GM18868 (cell line): ENCODE data around the gene PSD2.

Experiments used
- ATAC-seq: cut with Tn5 transposase; IDR thresholded peaks from one replicate; pipeline ENCODE4 v1.9.1; 2021; ENCODE audit warnings: mild to moderate bottlenecking, moderate library complexity; ENCODE audit not compliant: unreplicated experiment

Gene PSD2

GRCh38 chr5:139835656-139836055 is 40.0 kb downstream of the PSD2 start:
- no peak for ATAC-seq

- ATAC-seq, result no peak
Observed at GRCh38 chr5:139836469-139837208, 41.0 kb downstream of the PSD2 start.

GRCh38 chr5:139837711-139838380 is 42.2 kb downstream of the PSD2 start:
- no peak for ATAC-seq

DNA sequence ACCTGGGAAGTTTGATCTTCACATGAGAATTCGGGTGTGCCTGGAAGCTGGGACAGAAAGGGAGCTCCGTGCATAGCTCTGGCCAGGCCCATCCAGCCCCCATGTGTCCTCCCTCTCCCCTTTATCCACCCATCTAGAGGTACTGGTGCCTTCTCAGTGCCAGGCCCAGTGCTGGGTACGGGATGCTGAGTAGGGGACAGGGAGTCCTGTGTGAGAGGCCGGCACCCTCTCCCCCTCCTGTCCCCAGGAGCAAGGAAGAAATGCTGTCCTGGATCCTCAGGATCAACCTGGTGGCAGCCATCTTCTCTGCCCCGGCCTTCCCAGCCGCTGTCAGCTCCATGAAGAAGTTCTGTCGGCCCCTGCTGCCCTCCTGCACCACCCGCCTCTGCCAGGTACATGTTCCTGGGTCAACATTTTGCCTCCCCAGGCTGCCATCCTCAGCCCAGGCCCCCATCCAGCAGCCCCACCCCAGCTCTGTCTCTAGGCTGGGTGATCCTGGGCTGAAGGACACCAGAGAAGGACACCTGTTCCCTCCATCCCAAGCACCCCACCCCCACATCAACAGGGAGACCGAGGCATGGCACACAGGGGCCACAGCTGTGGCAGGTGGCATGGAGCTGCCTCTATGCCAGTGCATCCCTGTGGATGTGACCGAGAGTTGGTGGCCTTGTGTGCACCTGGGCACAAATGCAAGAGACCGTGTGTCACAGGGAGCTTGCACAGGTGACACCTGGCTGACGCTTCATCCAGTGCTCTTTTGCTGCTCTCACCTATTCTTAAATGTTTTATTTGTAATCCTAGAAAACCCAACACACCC is 43.0 kb downstream of the PSD2 start:
- no peak for ATAC-seq

GRCh38 chr5:139839232-139839815 is 43.7 kb downstream of the PSD2 start:
- no peak for ATAC-seq

DNA sequence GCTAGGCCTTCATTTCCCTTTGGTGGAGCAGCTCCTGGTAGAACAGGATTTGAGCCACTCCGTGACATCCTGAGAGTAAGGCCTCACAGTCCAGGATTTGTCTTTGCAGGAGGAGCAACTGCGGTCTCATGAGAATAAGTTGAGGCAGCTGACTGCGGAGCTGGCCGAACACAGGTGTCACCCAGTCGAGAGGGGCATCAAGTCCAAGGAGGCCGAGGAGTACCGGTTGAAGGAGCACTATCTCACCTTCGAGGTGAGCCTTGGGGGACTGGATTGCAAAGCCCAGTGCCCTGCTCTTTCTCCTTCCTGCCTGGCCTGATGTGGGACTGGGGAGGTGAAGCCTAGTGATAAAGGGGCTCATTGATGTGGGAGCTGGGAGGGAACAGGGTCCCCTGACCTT is 44.3 kb downstream of the PSD2 start:
- no peak for ATAC-seq

GRCh38 chr5:139841549-139841948 is 45.9 kb downstream of the PSD2 start:
- ATAC-seq, result no peak

DNA sequence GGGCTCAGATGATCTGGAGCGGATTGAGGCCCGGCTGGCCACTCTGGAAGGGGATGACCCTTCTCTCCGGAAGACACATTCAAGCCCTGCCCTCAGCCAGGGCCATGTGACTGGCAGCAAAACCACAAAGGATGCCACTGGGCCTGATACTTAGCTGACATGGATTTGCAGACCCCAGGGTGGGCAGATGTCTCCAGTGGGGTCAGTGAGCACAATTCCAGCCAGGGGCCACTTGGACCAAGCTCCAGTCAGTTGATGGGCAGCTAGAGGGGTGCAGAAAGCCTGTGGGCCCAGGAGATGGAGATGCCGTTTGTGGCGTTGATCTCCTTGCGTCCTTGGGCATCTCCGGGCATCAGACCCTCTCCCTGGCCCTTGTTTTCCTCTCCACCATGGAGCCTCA is 46.7 kb downstream of the PSD2 start:
- ATAC-seq, result no peak

DNA sequence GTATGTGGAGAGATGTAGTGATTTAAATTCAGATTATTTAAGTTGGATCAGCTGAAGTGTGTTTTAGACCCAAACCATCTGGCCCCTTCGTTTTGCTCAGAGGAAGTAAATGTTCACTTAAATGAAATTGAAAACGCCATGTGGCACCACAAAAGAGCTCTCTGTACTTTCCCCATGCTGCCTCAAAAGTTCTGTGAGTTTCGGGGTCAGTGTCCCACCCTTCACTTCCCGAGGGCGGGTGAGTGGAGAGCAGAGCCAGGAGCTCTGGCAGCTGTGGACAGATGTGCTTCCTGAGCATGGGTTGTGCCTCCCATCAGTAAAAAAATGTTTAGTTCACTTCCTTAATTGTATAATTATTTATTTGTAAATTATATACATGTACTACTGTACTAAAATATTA is 48.4 kb downstream of the PSD2 start:
- ATAC-seq, result peak; percentile 38

DNA sequence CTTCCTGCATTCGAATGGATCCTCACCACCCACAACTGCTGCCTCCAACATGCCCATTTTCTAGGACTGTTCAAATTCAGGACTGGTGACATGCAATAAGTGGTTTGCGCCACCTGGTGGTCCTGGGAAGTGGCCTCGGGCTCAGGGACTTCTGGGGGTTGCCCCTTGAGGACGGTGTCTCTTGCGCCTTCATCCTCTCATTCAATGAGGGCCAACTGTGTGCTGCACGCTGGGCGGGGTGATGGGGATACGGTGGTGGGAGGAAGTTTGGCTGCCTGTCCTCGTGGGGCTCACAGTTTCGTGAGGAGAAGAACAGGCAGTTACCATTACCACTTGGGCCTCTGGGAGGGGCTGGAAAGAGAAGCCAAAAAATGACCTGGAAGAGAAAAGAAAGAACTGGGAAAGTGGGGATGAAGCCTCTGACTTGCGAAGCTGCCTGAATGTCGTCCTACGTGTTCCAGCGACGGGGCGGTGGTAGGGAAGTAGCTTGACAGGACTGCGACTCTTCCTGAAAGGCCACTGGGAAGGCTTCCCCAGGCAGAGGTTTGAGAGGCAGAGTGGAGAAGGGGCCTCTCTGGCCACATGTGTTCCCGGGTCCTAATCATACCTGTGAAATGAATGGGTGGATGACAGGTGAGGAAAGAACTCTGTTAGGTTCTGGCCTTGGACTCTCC is 49.0 kb downstream of the PSD2 start:
- ATAC-seq, result peak; percentile 53

DNA sequence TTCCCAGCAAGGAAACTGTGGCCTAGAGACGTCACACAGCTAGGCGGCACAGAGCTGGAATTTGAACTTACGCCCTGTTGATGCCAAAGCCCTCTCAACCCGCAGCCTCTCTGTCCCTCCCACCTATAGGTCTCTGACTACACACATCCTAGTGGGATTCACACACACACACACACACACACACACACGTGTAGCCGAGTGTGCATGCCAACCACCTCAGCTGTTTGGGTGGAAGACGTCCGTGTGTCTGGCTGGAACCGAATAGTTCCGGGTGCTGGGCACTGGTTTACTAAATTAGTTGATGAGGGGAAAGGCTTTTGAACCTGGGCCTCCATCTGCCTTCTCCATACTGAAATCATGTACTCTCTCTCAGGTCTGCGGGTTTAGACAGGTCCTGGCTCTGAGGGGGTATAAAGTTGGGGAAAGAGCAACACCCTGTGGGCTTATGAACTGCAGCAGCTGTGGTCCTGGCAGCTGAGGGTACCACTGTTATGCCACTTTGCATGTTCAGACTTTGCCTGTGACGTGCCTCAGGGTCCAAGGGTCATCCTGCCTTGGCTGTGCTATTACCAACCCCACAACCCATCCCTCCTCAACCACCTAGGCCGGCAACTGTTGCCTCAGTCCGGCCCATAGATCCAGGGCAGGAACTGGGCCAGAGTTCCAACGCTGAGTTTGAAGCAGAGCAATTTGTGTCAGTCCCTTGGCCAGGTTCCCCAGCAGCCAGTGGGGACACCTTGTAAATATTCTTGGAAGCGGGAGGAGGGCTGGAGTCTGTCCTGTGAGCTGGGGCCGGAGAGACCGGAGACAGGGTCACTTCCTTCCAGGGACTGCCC is 50.5 kb downstream of the PSD2 start:
- no peak for ATAC-seq

GRCh38 chr5:139847091-139847490 is 51.5 kb downstream of the PSD2 start:
- ATAC-seq, result no peak

DNA sequence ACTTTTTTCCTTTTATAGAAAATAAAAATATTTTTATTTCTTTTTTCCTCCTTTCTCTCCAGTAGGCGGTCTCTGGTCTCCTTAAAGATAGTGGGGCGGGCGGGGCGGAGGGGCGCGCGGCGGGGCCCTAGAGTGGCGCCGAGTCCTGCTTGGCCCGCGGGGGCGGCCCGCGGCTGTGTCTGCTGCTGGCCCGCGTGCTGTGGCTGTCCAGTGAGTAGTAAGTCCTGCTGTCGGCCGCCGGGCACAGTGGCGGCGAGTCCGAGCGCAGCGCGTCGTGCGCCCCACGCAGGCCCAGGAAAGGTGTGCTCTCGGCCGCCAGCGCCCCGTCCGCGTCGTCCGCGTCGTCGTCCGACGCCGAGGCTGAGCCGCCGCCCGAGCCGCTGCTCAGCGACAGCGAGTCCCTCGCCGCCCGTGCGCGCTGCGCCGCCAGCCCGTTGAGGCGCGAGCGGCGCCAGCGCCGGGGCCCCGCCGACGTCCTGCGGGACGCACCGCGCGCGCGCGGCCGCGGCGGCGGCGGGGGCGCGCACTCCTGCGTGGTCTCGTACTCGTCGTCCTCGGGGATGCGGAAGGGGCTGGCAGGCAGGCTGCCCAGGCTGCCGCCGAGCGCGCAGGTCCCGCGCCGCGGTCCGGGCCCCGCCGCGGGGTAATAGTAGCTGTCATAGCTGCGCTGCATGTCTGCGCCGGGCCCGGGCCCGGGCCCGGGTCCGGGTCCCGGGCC is 52.3 kb downstream of the PSD2 start:
- ATAC-seq, result peak; percentile 63

- ATAC-seq, result peak; percentile 26
Observed at GRCh38 chr5:139848508-139849100, 53.0 kb downstream of the PSD2 start.

GRCh38 chr5:139849501-139849900 is 53.9 kb downstream of the PSD2 start:
- ATAC-seq, result no peak

DNA sequence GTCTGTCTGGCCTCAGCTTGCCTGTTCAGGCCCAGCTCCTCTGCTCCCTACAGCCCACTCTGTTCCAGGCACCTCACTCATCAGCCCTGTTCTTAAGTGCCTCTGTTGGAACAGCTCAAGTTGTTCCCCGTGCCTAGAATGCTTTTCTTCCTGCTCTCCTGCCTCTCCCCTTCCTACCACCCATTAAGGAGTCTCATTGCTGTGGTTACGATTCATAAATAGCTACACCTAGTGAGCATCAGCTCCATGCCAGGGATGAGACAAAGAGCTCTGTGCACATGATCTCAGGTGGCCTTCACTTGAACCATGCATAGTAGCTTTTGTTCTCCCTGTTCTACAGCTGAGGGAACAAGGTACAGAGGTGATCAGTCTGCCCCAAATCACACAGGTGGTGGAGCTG is 54.3 kb downstream of the PSD2 start:
- ATAC-seq, result no peak

DNA sequence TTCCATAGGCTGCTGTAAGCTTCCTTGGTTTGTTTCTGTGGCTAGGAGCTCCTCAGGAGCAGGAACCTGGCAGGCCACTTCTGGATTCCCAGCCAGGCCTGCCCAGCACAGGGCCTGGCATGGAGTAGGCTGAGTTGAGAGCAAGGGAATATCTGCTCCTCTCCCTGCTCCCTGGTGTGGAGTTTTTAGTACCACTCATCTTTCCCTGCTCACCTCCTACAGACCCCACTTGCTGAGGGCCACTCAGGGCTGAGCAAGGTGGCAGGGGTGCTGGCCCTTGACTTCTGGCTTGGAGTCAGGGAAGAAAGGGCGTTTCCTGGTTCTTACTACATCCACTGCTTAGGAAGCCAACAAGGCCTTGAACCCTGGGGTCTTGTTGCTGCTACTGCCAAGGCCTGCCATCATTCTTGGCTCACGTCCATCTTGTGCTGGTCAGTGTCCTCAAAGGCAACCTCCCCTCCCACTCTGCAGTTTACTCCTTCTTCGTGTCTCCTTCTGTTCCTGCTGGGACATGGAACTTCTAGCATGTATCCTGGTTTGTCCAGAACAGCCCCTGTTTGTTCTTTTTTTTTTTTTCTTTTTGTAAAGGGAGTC is 54.9 kb downstream of the PSD2 start:
- no peak for ATAC-seq

- no peak for ATAC-seq
Observed at GRCh38 chr5:139851558-139851957, 56.0 kb downstream of the PSD2 start.

- no peak for ATAC-seq
Observed at GRCh38 chr5:139852696-139853095, 57.1 kb downstream of the PSD2 start.
